Peyer's patch (tissue), 4 donors: ENCODE data around the gene ABCC4.
"Not testable (repeated sequence)": the region's sequence is repeated elsewhere in the genome, so short reads cannot be mapped to it uniquely, and the experiment has no call there.

Experiments used
- CTCF ChIP-seq, 6 experiments: fragments of 450-650 bp in 4 of 6; fragments of 200-600 bp in 2 of 6; sonication (generic) in 1 of 6; IDR thresholded peaks; one replicate each; pipeline ENCODE4 v1.5.1; 2017 to 2019; ENCODE audit warnings: antibody characterized with exemption in 6 of 6, mild to moderate bottlenecking in 3 of 6, moderate library complexity in 1 of 6
- POLR2A ChIP-seq, 2 donors: fragments of 450-650 bp; IDR thresholded peaks; one replicate each; pipeline ENCODE4 v1.5.1; 2017; ENCODE audit warnings: antibody characterized with exemption in 2 of 2, mild to moderate bottlenecking in 2 of 2, moderate library complexity in 2 of 2

GRCh38 chr13:95289901-95290300 is 11.3 kb downstream of the ABCC4 start:
- not testable (repeated sequence) for TF ChIP-seq CTCF, POLR2A (IDR thresholded peaks at IDR 0.05)
